GM21367 (cell line): ENCODE results near the gene SPOPL.
"Not testable (repeated sequence)": the region's sequence is repeated elsewhere in the genome, so short reads cannot be mapped to it uniquely, and the experiment has no call there.

Source experiments
- ATAC-seq: cut with Tn5 transposase; IDR thresholded peaks from one replicate; pipeline ENCODE4 v1.9.1; 2021; ENCODE audit not compliant: unreplicated experiment

The SPOPL gene

GRCh38 chr2:138523018-138523672 is 21.6 kb downstream of the SPOPL start:
- ATAC-seq: peak; percentile 43

GRCh38 chr2:138523673-138524042 is 22.1 kb downstream of the SPOPL start:
- ATAC-seq: not testable (repeated sequence)

GRCh38 chr2:138524353-138524752 is 22.8 kb downstream of the SPOPL start:
- not testable (repeated sequence) for ATAC-seq

- no peak for ATAC-seq
These were observed 30.3 kb downstream of the SPOPL start for GRCh38 chr2:138531913-138532312.

GRCh38 chr2:138534791-138535190 is 33.2 kb downstream of the SPOPL start:
- no peak for ATAC-seq

GRCh38 chr2:138536302-138536701 is 34.7 kb downstream of the SPOPL start:
- peak; percentile 64 for ATAC-seq

- ATAC-seq: peak; percentile 16
These were observed 35.2 kb downstream of the SPOPL start for GRCh38 chr2:138536740-138537139.

- no peak for ATAC-seq
These were observed 35.8 kb downstream of the SPOPL start for GRCh38 chr2:138537170-138537915.

GRCh38 chr2:138544206-138544605 is 42.6 kb downstream of the SPOPL start:
- not testable (repeated sequence) for ATAC-seq

GRCh38 chr2:138548796-138549195 is 47.2 kb downstream of the SPOPL start:
- no peak for ATAC-seq

- no peak for ATAC-seq
These were observed 48.6 kb downstream of the SPOPL start for GRCh38 chr2:138550172-138550571.

- ATAC-seq: no peak
These were observed 49.2 kb downstream of the SPOPL start for GRCh38 chr2:138550670-138551287.

- no peak for ATAC-seq
These were observed 52.6 kb downstream of the SPOPL start for GRCh38 chr2:138554123-138554522.

- ATAC-seq: no peak
These were observed 58.1 kb downstream of the SPOPL start for GRCh38 chr2:138559641-138560040.

- no peak for ATAC-seq
These were observed 63.1 kb downstream of the SPOPL start for GRCh38 chr2:138564586-138565229.

GRCh38 chr2:138565230-138565598 is 63.6 kb downstream of the SPOPL start:
- no peak for ATAC-seq

GRCh38 chr2:138572318-138572717 is 70.7 kb downstream of the SPOPL start:
- ATAC-seq: no peak

GRCh38 chr2:138577066-138577465 is 75.5 kb downstream of the SPOPL start:
- no peak for ATAC-seq

GRCh38 chr2:138579556-138579955 is 78.0 kb downstream of the SPOPL start:
- no peak for ATAC-seq

GRCh38 chr2:138581909-138582308 is 80.3 kb downstream of the SPOPL start:
- ATAC-seq: no peak

GRCh38 chr2:138589663-138590062 is 88.1 kb downstream of the SPOPL start:
- ATAC-seq: no peak

- no peak for ATAC-seq
These were observed 94.8 kb downstream of the SPOPL start for GRCh38 chr2:138596403-138596802.
